ENCODE results near the gene PTPRE.

Gene PTPRE

DNA sequence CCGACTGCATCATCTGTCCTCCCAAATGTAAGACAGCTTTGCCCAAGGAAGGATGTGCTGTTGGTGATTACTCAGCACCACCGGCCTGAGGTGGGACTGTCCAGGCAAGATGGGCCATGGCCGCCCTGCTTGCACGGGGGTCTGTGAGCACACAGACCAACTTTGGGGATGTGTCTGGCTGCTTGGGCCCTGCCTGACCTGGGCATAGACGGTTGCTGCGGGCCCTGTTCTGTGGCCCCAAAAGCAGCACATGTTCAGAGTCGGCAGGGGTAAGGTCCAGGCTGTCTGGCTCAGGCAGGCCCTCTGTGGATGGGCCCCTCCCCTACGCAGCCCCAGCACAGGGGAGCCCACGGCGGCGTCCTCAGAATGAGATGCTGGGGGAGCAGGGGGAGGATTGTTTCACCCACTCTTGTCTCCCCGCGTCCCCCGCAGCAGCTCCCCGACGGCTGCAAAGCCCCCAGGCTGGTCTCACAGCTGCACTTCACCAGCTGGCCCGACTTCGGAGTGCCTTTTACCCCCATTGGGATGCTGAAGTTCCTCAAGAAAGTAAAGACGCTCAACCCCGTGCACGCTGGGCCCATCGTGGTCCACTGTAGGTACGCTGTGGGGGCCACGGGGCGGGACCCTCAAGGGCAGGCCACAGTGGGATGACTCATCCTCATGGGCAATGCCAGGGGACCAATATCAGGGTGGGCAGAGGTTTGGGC lies 160.9 kb downstream of the PTPRE start:
- Histone ChIP-seq H3K79me2 (ENCODE audit: insufficient read depth, low read length) (no peaks in the 10 kb centered on the region), H3K9me3 (ENCODE audit: insufficient read depth, low read depth, low read length) (no peaks in the 10 kb centered on the region), H4K20me1 (ENCODE audit: insufficient read depth, low read length, poor library complexity, severe bottlenecking) (no peaks in the 10 kb centered on the region), H3F3A (ENCODE audit: low read depth) (peaks cover 7% of the 10 kb centered on the region), H3K9ac (ENCODE audit: low read depth, low read length, poor library complexity, severe bottlenecking) (no peak overlapping the region), H3K36me3 (ENCODE audit: insufficient read depth, low read length) (peaks cover 53% of the 10 kb centered on the region; the same call in 1 of the 2 replicates), H3K9me2 (replicated peaks; ENCODE audit: low read depth, low read length) (no peaks in the 10 kb centered on the region), H3K4me1 (ENCODE audit: insufficient read depth, low read length, poor library complexity, severe bottlenecking) (peaks cover 32% of the 10 kb centered on the region), H3K4me2 (ENCODE audit: low read depth, low read length, poor library complexity, severe bottlenecking) (no peak overlapping the region), H3K4me3 (ENCODE audit: low read length, poor library complexity, severe bottlenecking) (no peak overlapping the region), H3K27me3 (ENCODE audit: insufficient read depth, low read length, poor library complexity, severe bottlenecking) (no peaks in the 10 kb centered on the region), H2AFZ (ENCODE audit: low read length) (no peak overlapping the region)
- TF ChIP-seq EZH2phosphoT487 (IDR thresholded peaks at IDR 0.05; ENCODE audit: borderline replicate concordance) (no peak), CTCF (conservative IDR thresholded peaks at IDR 0.05; ENCODE audit: low read length) (no peak)

- Histone ChIP-seq H3K4me2 (ENCODE audit: low read depth, low read length, poor library complexity, severe bottlenecking) (no peak overlapping the region), H3K4me1 (ENCODE audit: insufficient read depth, low read length, poor library complexity, severe bottlenecking) (peaks cover 33% of the 10 kb centered on the region), H3K27me3 (ENCODE audit: insufficient read depth, low read length, poor library complexity, severe bottlenecking) (no peaks in the 10 kb centered on the region)
Observed at GRCh38 chr10:128068398-128069285, 161.7 kb downstream of the PTPRE start.

More at GRCh38 chr10:128068398-128069285, 161.7 kb downstream of the PTPRE start:
- Histone ChIP-seq H3K79me2 (ENCODE audit: insufficient read depth, low read length) (no peaks in the 10 kb centered on the region), H3K9me3 (ENCODE audit: insufficient read depth, low read depth, low read length) (no peaks in the 10 kb centered on the region), H3K4me3 (ENCODE audit: low read length, poor library complexity, severe bottlenecking) (no peak overlapping the region), H4K20me1 (ENCODE audit: insufficient read depth, low read length, poor library complexity, severe bottlenecking) (peaks cover 2% of the 10 kb centered on the region), H3K36me3 (ENCODE audit: insufficient read depth, low read length) (peaks cover 60% of the 10 kb centered on the region; the same call in 1 of the 2 replicates), H3K9ac (ENCODE audit: low read depth, low read length, poor library complexity, severe bottlenecking) (no peak overlapping the region), H3F3A (ENCODE audit: low read depth) (peaks cover 4% of the 10 kb centered on the region), H2AFZ (ENCODE audit: low read length) (no peak overlapping the region), H3K9me2 (replicated peaks; ENCODE audit: low read depth, low read length) (no peaks in the 10 kb centered on the region)
- TF ChIP-seq EZH2phosphoT487 (IDR thresholded peaks at IDR 0.05; ENCODE audit: borderline replicate concordance) (no peak), CTCF (conservative IDR thresholded peaks at IDR 0.05; ENCODE audit: low read length) (no peak)

All from Loucy (cell line).